ENCODE data around the gene TRPM3.

DNA sequence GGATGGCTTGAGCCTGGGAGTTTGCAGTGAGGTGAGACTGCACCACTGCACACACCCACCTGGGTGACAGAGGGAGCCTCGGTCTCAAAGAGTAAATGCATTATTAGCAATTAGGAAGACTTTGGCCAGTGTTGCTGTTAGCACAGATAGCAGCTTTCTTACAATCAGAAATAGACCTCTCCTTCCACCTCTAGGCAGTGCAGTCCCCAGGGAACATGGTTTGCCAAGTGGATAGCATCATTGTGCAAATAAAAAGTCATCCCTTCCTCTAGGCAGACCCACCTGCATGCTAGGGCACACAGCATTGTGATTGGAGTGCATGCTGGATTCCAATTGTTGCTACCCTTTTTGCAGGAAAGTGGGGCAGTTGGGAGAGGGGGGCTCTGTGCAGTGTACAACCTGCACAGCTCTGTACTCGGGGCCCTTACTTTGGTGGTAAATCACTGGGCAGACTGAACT lies 629.1 kb downstream of the TRPM3 start:
- no peak for TF ChIP-seq CTCF (IDR thresholded peaks at IDR 0.05)
- TF ChIP-seq POLR2A (IDR thresholded peaks at IDR 0.05) = no peak
